ENCODE measurements around the gene CDK9.

Gene CDK9

DNA sequence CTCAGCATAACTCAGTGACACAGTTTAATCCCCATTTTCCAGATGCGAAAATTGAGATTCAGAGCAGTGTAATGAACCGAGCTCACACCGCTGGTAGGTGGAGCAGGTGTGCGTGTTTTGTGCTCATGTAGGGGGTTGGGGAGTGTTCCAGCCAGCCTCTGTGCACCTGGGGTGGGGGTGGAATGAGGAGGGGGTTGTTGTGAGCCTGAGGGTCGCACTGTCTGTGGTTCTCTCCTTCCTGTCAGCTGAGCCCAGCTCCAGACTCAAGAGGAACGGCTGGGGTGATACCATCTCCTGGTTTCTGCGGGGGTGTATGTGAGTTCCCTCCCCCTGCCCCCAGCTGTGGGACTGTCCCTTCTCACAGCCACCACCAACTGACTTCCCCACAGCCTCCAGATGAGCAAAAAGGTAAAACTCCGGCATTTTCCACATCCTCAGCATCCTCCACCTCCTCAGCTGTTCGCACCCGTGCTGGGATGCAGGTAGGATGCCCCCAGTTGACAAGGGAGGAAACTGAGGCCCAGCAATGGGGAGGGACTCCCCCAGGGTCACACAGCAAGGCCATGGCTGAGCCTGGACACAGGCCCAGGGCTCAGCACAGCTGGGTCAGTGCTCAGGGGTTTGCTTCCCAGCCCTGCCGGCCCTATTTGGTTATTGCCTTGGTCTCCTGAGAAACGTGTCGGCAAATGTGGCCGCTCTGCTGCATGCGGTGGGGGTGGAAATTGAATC, 9.5 kb upstream of the CDK9 start:
- TF ChIP-seq EZH2phosphoT487 (conservative IDR thresholded peaks at IDR 0.05; ENCODE audit: low read length): no peak
- no peak for TF ChIP-seq CTCF (IDR thresholded peaks at IDR 0.05; ENCODE audit: insufficient read depth, low read length, poor library complexity, severe bottlenecking)
- Histone ChIP-seq H3K9me2 (replicated peaks; ENCODE audit: insufficient read depth, low read length) (no peaks in the 10 kb centered on the region), H3K4me3 (ENCODE audit: insufficient read depth, low read length, poor library complexity, severe bottlenecking) (peak overlapping the region; percentile 80), H3K27me3 (ENCODE audit: low read length) (no peaks in the 10 kb centered on the region), H3K36me3 (ENCODE audit: low read length) (no peaks in the 10 kb centered on the region), H3K9ac (ENCODE audit: low read length) (peak overlapping the region; percentile 89), H3K27ac (ENCODE audit: low read depth, low read length) (peak overlapping the region; percentile 96), H3K9me3 (ENCODE audit: insufficient read depth, low read length) (no peaks in the 10 kb centered on the region), H3K4me2 (ENCODE audit: low read depth, low read length, poor library complexity, severe bottlenecking) (peak overlapping the region; percentile 90), H3F3A (ENCODE audit: insufficient read depth) (peaks cover 44% of the 10 kb centered on the region), H4K20me1 (ENCODE audit: low read depth, low read length) (no peaks in the 10 kb centered on the region), H2AFZ (ENCODE audit: low read depth, low read length, severe bottlenecking) (no peak overlapping the region), H3K79me2 (ENCODE audit: insufficient read depth, low read length) (peaks cover 13% of the 10 kb centered on the region)

DNA sequence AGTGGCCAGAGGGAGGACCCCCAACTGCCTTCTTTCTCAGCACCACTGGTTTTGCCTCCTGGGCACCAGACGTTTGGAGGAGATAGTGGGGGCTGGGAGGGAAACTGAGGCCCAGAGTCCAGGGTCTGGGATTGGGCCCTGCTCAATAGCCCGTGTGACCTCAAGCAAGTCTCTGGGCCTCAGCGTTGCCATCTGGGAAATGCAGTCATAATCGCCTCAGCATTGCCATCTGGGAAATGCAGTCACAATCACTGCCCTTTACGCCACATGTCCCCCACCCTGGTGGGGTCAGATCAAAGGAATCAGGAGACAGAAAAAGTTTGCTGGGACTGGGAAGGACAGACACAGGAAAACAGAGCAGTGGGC, 8.9 kb upstream of the CDK9 start:
- Histone ChIP-seq H3K4me3 (ENCODE audit: insufficient read depth, low read length, poor library complexity, severe bottlenecking) (peak overlapping the region; percentile 80), H3K4me2 (ENCODE audit: low read depth, low read length, poor library complexity, severe bottlenecking) (peak overlapping the region; percentile 90), H3K27ac (ENCODE audit: low read depth, low read length) (peak overlapping the region; percentile 96), H3K9ac (ENCODE audit: low read length) (peak overlapping the region; percentile 89), H3K9me3 (ENCODE audit: insufficient read depth, low read length) (no peaks in the 10 kb centered on the region), H3K27me3 (ENCODE audit: low read length) (no peaks in the 10 kb centered on the region), H3K36me3 (ENCODE audit: low read length) (no peaks in the 10 kb centered on the region), H3K79me2 (ENCODE audit: insufficient read depth, low read length) (peaks cover 13% of the 10 kb centered on the region), H4K20me1 (ENCODE audit: low read depth, low read length) (no peaks in the 10 kb centered on the region), H3K9me2 (replicated peaks; ENCODE audit: insufficient read depth, low read length) (no peaks in the 10 kb centered on the region), H2AFZ (ENCODE audit: low read depth, low read length, severe bottlenecking) (no peak overlapping the region), H3F3A (ENCODE audit: insufficient read depth) (peaks cover 42% of the 10 kb centered on the region)
- TF ChIP-seq CTCF (IDR thresholded peaks at IDR 0.05; ENCODE audit: insufficient read depth, low read length, poor library complexity, severe bottlenecking) (no peak), EZH2phosphoT487 (conservative IDR thresholded peaks at IDR 0.05; ENCODE audit: low read length) (no peak)

GRCh38 chr9:127777368-127777980, 8.4 kb upstream of the CDK9 start:
- no peaks in the 10 kb centered on the region for H3K36me3 ChIP-seq (ENCODE audit: low read length)
- H3K4me3 ChIP-seq (ENCODE audit: insufficient read depth, low read length, poor library complexity, severe bottlenecking): peak overlapping the region; percentile 80
- peaks cover 41% of the 10 kb centered on the region for H3F3A ChIP-seq (ENCODE audit: insufficient read depth)
- H3K27ac ChIP-seq (ENCODE audit: low read depth, low read length): peak overlapping the region; percentile 96
- peaks cover 13% of the 10 kb centered on the region for H3K79me2 ChIP-seq (ENCODE audit: insufficient read depth, low read length)
- no peak for TF ChIP-seq EZH2phosphoT487 (conservative IDR thresholded peaks at IDR 0.05; ENCODE audit: low read length)
- no peak for TF ChIP-seq CTCF (IDR thresholded peaks at IDR 0.05; ENCODE audit: insufficient read depth, low read length, poor library complexity, severe bottlenecking)
- no peaks in the 10 kb centered on the region for H3K9me2 ChIP-seq (replicated peaks; ENCODE audit: insufficient read depth, low read length)
- H3K27me3 ChIP-seq (ENCODE audit: low read length): no peaks in the 10 kb centered on the region
- H3K9me3 ChIP-seq (ENCODE audit: insufficient read depth, low read length): no peaks in the 10 kb centered on the region
- peak overlapping the region; percentile 89 for H3K9ac ChIP-seq (ENCODE audit: low read length)
- no peak overlapping the region for H2AFZ ChIP-seq (ENCODE audit: low read depth, low read length, severe bottlenecking)
- no peaks in the 10 kb centered on the region for H4K20me1 ChIP-seq (ENCODE audit: low read depth, low read length)
- peak overlapping the region; percentile 90 for H3K4me2 ChIP-seq (ENCODE audit: low read depth, low read length, poor library complexity, severe bottlenecking)

All from SU-DHL-6 (cell line).